CD4-positive, alpha-beta T cell (primary cell): ENCODE data around the gene STOM. TPM values are rescaled to one million over a fixed set of nuclear protein-coding genes. Genes with fewer than 3 reads are reported as not detected.
"Not testable (repeated sequence)": the region's sequence is repeated elsewhere in the genome, so short reads cannot be mapped to it uniquely, and the experiment has no call there.

ENCODE experiments used
- ATAC-seq: fragments of 200-7000 bp; cut with Tn5 transposase; one replicate; pipeline ENCODE4 v1.10.0; 2022; ENCODE audit warnings: mild to moderate bottlenecking; ENCODE audit not compliant: poor library complexity
- CTCF ChIA-PET: fragments of 350-600 bp; sonication (Branson Sonifier 250); formaldehyde crosslinking; loops from one replicate; lab custom pipeline; 2021; ENCODE audit warnings: antibody characterized with exemption, inconsistent platforms; lab: Charles Lee
- POLR2A ChIA-PET: fragments of 350-600 bp; sonication (Branson Sonifier 250); formaldehyde crosslinking; loops from one replicate; lab custom pipeline; 2021; ENCODE audit warnings: antibody characterized with exemption, inconsistent platforms; lab: Charles Lee
- DNase-seq, 14 experiments: peaks; one replicate each; pipeline ENCODE4 v3.0.0-alpha.2; 2013 to 2020; ENCODE audit warnings: mixed read lengths in 2 of 14
- H3K27ac ChIP-seq, 2 donors: one replicate each; pipeline versions ENCODE4 v1.5.1 to v1.7.0; 2013; ENCODE audit warnings: low read length in 2 of 2, low read depth in 1 of 2, mild to moderate bottlenecking in 1 of 2
- H3K27me3 ChIP-seq, 2 experiments: 1 replicate in 1 of 2; 2 replicates in 1 of 2; pipeline versions ENCODE4 v1.6.1 to v1.7.0; 2013; ENCODE audit warnings: low read length in 2 of 2, control low read depth in 1 of 2, mild to moderate bottlenecking in 1 of 2, moderate library complexity in 1 of 2; ENCODE audit not compliant: insufficient read depth in 2 of 2, control insufficient read depth in 1 of 2
- H3K36me3 ChIP-seq: one replicate; pipeline ENCODE4 v1.6.1; 2013; ENCODE audit warnings: low read length, control low read depth; ENCODE audit not compliant: insufficient read depth
- H3K4me1 ChIP-seq: one replicate; pipeline ENCODE4 v1.6.1; 2013; ENCODE audit warnings: low read length, control low read depth; ENCODE audit not compliant: insufficient read depth
- H3K4me3 ChIP-seq: one replicate; pipeline ENCODE4 v1.5.1; 2013; ENCODE audit warnings: mild to moderate bottlenecking, low read length, moderate library complexity
- H3K9me3 ChIP-seq, 2 experiments: 1 replicate in 1 of 2; 2 replicates in 1 of 2; pipeline versions ENCODE4 v1.6.1 to v1.7.0; 2013; ENCODE audit warnings: low read length in 2 of 2, mild to moderate bottlenecking in 2 of 2, control low read depth in 1 of 2, moderate library complexity in 1 of 2; ENCODE audit not compliant: control insufficient read depth in 1 of 2, insufficient read depth in 1 of 2
- H3K27ac Mint-ChIP-seq: one replicate; pipeline ENCODE4 v1.8.0; 2020; ENCODE audit warnings: mixed read lengths
- H3K27me3 Mint-ChIP-seq: one replicate; pipeline ENCODE4 v1.8.0; 2021; ENCODE audit warnings: mixed read lengths
- H3K36me3 Mint-ChIP-seq: one replicate; pipeline ENCODE4 v1.8.0; 2021; ENCODE audit warnings: low read depth, mixed read lengths
- H3K4me1 Mint-ChIP-seq: one replicate; pipeline ENCODE4 v1.8.0; 2021; ENCODE audit warnings: low read depth, mixed read lengths
- H3K4me3 Mint-ChIP-seq: one replicate; pipeline ENCODE4 v1.8.0; 2020; ENCODE audit warnings: mild to moderate bottlenecking, mixed read lengths
- H3K9me3 Mint-ChIP-seq: one replicate; pipeline ENCODE4 v1.8.0; 2020; ENCODE audit warnings: mixed read lengths
- CTCF ChIP-seq: fragments of 200-600 bp; IDR thresholded peaks from one replicate; pipeline ENCODE4 v1.8.0; 2022; ENCODE audit warnings: antibody characterized with exemption, mild to moderate bottlenecking
- intact Hi-C, 2 experiments: fragments of 100-400 bp; cut with DNase I in 1 of 2; cut with micrococcal nuclease in 1 of 2; formaldehyde crosslinking; loops; one replicate each; pipeline versions ENCODE4 v1.15.1 to v1.9.0; 2023 to 2025; cut with DNase I, micrococcal nuclease
- total RNA-seq, 174 experiments: library from RNA in 2 of 174; stranded (reverse) in 2 of 174; gene quantifications; one replicate each; pipeline ENCODE4 v1.2.3 and lab custom pipeline; 2021 to 2026

Gene STOM
- total RNA-seq, 2 experiments from 2014 or later: 26.1 to 27.9 TPM

- ChIA-PET POLR2A (interaction anchor here (0.6 kb wide), 1 partner anchor 526 kb away, joined by 3 read pairs; no protein-coding TSS in a partner anchor), CTCF (interaction anchor here (9.8 kb wide), 1 partner anchor 78 kb away, joined by 118 read pairs; no protein-coding TSS in a partner anchor)
- H3K36me3 ChIP-seq: no peaks in the 10 kb centered on the region
- Mint-ChIP-seq H3K4me1 (peaks cover 4% of the 10 kb centered on the region), H3K27me3 (peaks cover 5% of the 10 kb centered on the region), H3K36me3 (no peaks in the 10 kb centered on the region), H3K27ac (no peak overlapping the region), H3K9me3 (no peaks in the 10 kb centered on the region), H3K4me3 (no peak overlapping the region)
- ATAC-seq (no peak), DNase-seq (no peak)
- H3K9me3 ChIP-seq: no peaks in the 10 kb centered on the region
- peaks cover 4% of the 10 kb centered on the region for H3K4me1 ChIP-seq
- intact Hi-C loops: no loop called here
- no peak overlapping the region for H3K27ac ChIP-seq
- no peaks in the 10 kb centered on the region for H3K27me3 ChIP-seq
- no peak for TF ChIP-seq CTCF
- H3K4me3 ChIP-seq: no peak overlapping the region
Observed at GRCh38 chr9:121398374-121398773, 28.3 kb upstream of the STOM start.

GRCh38 chr9:121397277-121397676, 27.2 kb upstream of the STOM start:
- H3K4me3 Mint-ChIP-seq, H3K27me3 Mint-ChIP-seq, intact Hi-C loops, H3K27me3 ChIP-seq, H3K4me1 Mint-ChIP-seq, H3K9me3 Mint-ChIP-seq, H3K36me3 Mint-ChIP-seq, H3K27ac Mint-ChIP-seq, POLR2A ChIA-PET, H3K36me3 ChIP-seq, H3K27ac ChIP-seq, DNase-seq, ATAC-seq, H3K4me3 ChIP-seq, H3K4me1 ChIP-seq, H3K9me3 ChIP-seq: not testable (repeated sequence)
- CTCF ChIA-PET: interaction anchor here (9.8 kb wide), 1 partner anchor 77 kb away, joined by 118 read pairs; no protein-coding TSS in a partner anchor

GRCh38 chr9:121395558-121395957, 25.5 kb upstream of the STOM start:
- Mint-ChIP-seq H3K36me3 (no peaks in the 10 kb centered on the region), H3K27me3 (peaks cover 5% of the 10 kb centered on the region), H3K4me3 (no peak overlapping the region), H3K9me3 (no peaks in the 10 kb centered on the region), H3K27ac (no peak overlapping the region), H3K4me1 (peaks cover 6% of the 10 kb centered on the region)
- no peak for DNase-seq
- ATAC-seq: no peak
- Histone ChIP-seq H3K27ac (no peak overlapping the region), H3K36me3 (no peaks in the 10 kb centered on the region), H3K9me3 (no peaks in the 10 kb centered on the region), H3K4me1 (peaks cover 6% of the 10 kb centered on the region), H3K27me3 (no peaks in the 10 kb centered on the region), H3K4me3 (no peak overlapping the region)
- TF ChIP-seq CTCF: no peak
- intact Hi-C loops: no loop called here
- CTCF ChIA-PET: interaction anchor here (9.8 kb wide), 1 partner anchor 75 kb away, joined by 118 read pairs; no protein-coding TSS in a partner anchor
- POLR2A ChIA-PET: no interaction called here

GRCh38 chr9:121394292-121394691, 24.2 kb upstream of the STOM start:
- Mint-ChIP-seq H3K9me3 (no peaks in the 10 kb centered on the region), H3K27ac (no peak overlapping the region), H3K4me1 (peaks cover 6% of the 10 kb centered on the region), H3K27me3 (no peaks in the 10 kb centered on the region), H3K4me3 (no peak overlapping the region), H3K36me3 (no peaks in the 10 kb centered on the region)
- Histone ChIP-seq H3K36me3 (no peaks in the 10 kb centered on the region), H3K4me1 (peaks cover 6% of the 10 kb centered on the region), H3K4me3 (no peak overlapping the region), H3K27ac (no peak overlapping the region), H3K27me3 (no peaks in the 10 kb centered on the region), H3K9me3 (no peaks in the 10 kb centered on the region)
- intact Hi-C loops: no loop called here
- TF ChIP-seq CTCF: no peak
- ATAC-seq (no peak), DNase-seq (no peak)
- ChIA-PET CTCF (interaction anchor here (1.4 to 4.5 kb wide), 3 partner anchors 51 to 78 kb away, joined by 3 to 28 read pairs (median 3); no protein-coding TSS in a partner anchor), POLR2A (no interaction called here)
